SK-N-MC (cell line): Measurements from ENCODE around the gene PLCD1.

Experiments used
- EZH2 ChIP-seq: fragments of 200-600 bp; sonication (generic); IDR thresholded peaks from one replicate; pipeline ENCODE4 v1.6.1; 2017; ENCODE audit warnings: antibody characterized with exemption
- FOXP2 ChIP-seq: optimal IDR thresholded peaks from 2 replicates; pipeline ENCODE3; 2011; ENCODE audit warnings: mild to moderate bottlenecking, moderate library complexity; ENCODE audit not compliant: insufficient read depth; ENCODE audit errors: extremely low read length, control extremely low read depth
- POLR2AphosphoS5 ChIP-seq: IDR thresholded peaks from 2 replicates; pipeline ENCODE4 v1.6.1; 2012; ENCODE audit warnings: mild to moderate bottlenecking, low read depth, low read length, borderline replicate concordance

DNA sequence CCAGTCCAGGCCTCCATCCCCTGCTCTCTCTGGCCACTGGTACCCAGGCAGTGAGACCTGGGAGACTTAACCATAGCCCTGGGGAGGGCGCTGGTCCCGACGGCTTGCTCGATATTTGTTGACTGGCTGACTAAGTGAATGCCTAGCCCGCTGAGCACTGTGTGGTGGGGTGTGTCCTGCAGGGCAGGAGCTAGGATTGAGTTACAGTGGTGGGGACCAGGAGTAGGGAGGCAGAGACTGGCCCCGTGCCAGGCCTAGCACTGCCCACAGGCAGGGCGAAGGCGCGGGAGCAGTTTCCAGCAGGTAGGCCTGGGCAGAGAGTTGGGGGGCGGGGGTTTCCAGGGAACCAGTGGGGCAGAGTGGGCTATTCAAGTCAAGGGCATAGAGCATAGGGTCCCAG, 38.9 kb downstream of the PLCD1 start, which contains the start of gene VILL:
- no peak for TF ChIP-seq EZH2
- no peak for TF ChIP-seq POLR2AphosphoS5
- no peak for TF ChIP-seq FOXP2
